Subcutaneous adipose tissue (tissue), 4 donors: Measurements from ENCODE around the gene CHAT. TPM values are rescaled to one million over a fixed set of nuclear protein-coding genes. Genes with fewer than 3 reads are reported as not detected.

ENCODE experiments used
- CTCF ChIP-seq: fragments of 450-650 bp; IDR thresholded peaks from one replicate; pipeline ENCODE4 v1.5.1; 2016; ENCODE audit warnings: low read depth, mild to moderate bottlenecking, control low read depth, antibody characterized with exemption, moderate library complexity
- total RNA-seq, 4 donors: library from RNA; depleted of rRNA; stranded (reverse); fragments of >200 nt; gene quantifications; one replicate each; pipeline ENCODE4 v1.1.0, GENCODE V29; 2016

The CHAT gene
- total RNA-seq, 4 donors from 2014 or later: not detected

DNA sequence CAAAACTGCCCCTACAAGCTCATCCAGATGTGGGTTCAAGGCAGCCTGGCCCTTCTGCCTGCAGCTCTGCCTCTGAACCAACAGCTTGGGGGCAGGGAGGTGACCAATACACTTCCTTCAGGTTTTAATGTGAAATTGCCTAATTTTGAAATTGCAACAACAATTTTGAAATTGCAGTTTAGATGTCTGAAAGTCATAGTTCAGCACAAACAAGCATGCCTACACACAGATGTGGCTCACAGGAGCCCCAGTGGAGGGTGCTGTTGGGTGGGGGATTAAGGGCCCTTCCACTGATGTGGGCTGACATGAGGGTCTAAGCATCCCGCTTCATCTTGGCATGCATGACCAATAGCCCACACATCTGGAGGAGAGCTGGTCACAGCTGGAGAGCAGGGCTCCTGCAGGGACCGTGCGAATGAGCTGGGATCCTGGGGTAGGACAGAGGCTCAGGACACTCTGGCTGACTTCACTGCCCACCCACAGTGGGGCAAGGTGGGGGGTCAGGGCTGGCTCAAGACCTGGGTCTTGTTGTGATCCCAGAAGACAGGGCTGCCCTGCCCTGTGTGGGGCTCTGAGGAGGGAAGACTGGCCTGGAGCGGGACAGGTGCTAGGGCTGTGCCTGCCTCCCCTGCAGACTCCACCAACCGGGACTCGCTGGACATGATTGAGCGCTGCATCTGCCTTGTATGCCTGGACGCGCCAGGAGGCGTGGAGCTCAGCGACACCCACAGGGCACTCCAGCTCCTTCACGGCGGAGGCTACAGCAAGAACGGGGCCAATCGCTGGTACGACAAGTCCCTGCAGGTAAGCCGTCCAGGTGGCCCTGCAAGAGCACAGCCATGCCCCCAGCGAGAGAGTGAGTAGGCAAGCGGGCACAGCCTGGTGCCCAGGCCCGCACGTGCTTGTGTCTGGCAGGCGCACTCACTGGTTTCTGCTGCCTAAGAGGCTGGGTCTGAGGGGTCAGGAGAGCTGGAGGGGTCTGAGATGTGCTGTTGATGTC lies 32.3 kb downstream of the CHAT start:
- no peak for TF ChIP-seq CTCF

GRCh38 chr10:49647554-49647953 lies 33.7 kb downstream of the CHAT start:
- TF ChIP-seq CTCF: no peak

- no peak for TF ChIP-seq CTCF
Measured at GRCh38 chr10:49647985-49648795, 34.4 kb downstream of the CHAT start.

- TF ChIP-seq CTCF: no peak
Measured at GRCh38 chr10:49649294-49649693, 35.5 kb downstream of the CHAT start.

- no peak for TF ChIP-seq CTCF
Measured at GRCh38 chr10:49649936-49650723, 36.3 kb downstream of the CHAT start.

DNA sequence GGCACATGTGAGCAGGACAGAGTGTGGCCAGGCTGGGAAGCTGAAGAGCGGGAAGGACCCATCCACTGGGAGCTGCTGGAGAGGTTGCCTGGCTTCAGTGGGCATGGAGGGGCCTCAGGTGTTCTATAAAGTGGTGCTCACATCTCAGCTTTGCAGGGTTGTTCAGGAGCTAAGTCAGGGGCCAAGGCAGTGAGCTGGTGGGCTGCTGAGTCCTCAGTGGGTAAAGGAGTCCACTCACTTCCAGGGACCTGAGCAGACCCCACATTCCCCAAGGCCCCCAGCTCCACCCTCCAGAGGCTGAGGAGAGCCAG lies 36.8 kb downstream of the CHAT start:
- TF ChIP-seq CTCF: no peak
